Nephron (organoid): ENCODE results near the gene ACP4.

Experiments
- H3K27ac Mint-ChIP-seq, 3 experiments: 2 replicates each; pipeline ENCODE4 v1.8.0; 2020; ENCODE audit warnings: mixed read lengths in 3 of 3, mild to moderate bottlenecking in 2 of 3, moderate library complexity in 1 of 3
- H3K27me3 Mint-ChIP-seq: 2 replicates; pipeline ENCODE4 v1.8.0; 2021; ENCODE audit warnings: low read depth, mild to moderate bottlenecking, moderate library complexity, mixed read lengths
- H3K36me3 Mint-ChIP-seq: 2 replicates; pipeline ENCODE4 v1.8.0; 2020; ENCODE audit warnings: low read depth, mixed read lengths
- H3K4me1 Mint-ChIP-seq: 2 replicates; pipeline ENCODE4 v1.8.0; 2020; ENCODE audit warnings: mixed read lengths
- H3K4me3 Mint-ChIP-seq, 3 experiments: 2 replicates each; pipeline ENCODE4 v1.8.0; 2020; ENCODE audit warnings: mild to moderate bottlenecking in 3 of 3, mixed read lengths in 3 of 3, moderate library complexity in 2 of 3
- H3K9me3 Mint-ChIP-seq: 2 replicates; pipeline ENCODE4 v1.8.0; 2020; ENCODE audit warnings: mixed read lengths
- TF ChIP-seq, protein P1 (sequence below), 3 experiments: fragments of 200-600 bp; sonication (generic); IDR thresholded peaks; one replicate each; pipeline ENCODE4 v1.5.0; 2021; ENCODE audit warnings: antibody characterized with exemption in 3 of 3; ENCODE audit not compliant: unreplicated experiment in 3 of 3

Gene ACP4

DNA sequence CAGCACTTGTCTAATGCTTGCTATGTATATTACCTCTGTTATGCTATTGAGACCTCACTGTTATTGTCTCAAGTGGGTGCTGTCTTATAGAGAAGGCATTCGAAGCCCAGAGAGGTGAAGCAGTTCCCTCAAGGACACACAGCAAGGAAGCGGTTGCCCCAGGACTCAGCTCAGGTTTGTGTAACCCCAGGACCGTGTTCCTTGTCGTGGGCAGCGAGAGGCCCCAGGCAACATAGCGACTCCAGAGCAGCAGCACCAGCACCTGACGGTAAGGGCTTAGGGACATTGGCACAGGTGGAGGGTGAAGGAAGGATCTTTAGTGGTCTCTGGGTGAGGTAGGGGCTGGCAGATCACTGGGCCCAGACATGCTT lies 40.8 kb downstream of the ACP4 start:
- H3K4me1 Mint-ChIP-seq, result no peaks in the 10 kb centered on the region
- H3K27ac Mint-ChIP-seq, result no peak overlapping the region
- TF ChIP-seq, protein P1, sequence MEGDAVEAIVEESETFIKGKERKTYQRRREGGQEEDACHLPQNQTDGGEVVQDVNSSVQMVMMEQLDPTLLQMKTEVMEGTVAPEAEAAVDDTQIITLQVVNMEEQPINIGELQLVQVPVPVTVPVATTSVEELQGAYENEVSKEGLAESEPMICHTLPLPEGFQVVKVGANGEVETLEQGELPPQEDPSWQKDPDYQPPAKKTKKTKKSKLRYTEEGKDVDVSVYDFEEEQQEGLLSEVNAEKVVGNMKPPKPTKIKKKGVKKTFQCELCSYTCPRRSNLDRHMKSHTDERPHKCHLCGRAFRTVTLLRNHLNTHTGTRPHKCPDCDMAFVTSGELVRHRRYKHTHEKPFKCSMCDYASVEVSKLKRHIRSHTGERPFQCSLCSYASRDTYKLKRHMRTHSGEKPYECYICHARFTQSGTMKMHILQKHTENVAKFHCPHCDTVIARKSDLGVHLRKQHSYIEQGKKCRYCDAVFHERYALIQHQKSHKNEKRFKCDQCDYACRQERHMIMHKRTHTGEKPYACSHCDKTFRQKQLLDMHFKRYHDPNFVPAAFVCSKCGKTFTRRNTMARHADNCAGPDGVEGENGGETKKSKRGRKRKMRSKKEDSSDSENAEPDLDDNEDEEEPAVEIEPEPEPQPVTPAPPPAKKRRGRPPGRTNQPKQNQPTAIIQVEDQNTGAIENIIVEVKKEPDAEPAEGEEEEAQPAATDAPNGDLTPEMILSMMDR (IDR thresholded peaks at IDR 0.05; ENCODE audit: unreplicated experiment in 3 of 3), result no peak
- peaks cover 37% of the 10 kb centered on the region for H3K27me3 Mint-ChIP-seq
- H3K4me3 Mint-ChIP-seq, result no peak overlapping the region
- no peaks in the 10 kb centered on the region for H3K9me3 Mint-ChIP-seq
- H3K36me3 Mint-ChIP-seq, result no peaks in the 10 kb centered on the region

DNA sequence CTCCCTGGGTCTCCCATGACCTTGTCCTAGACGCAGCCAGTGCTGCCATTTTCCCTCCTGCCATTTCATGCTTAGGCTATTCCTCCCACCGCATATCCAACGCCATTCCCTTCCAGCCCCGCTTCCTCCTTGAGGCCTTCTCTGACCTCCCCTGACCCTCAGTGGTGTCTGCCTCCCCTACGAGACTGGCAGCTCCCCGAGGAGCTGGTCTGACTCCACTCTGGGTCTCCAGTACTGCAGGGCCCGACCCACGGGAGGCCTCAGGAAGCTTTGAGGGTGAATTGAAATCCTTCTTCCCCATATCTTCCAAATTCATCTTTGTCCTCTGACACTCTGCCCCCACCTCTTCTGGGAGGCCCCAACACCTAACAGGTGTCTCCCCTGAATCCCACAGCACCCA lies 42.5 kb downstream of the ACP4 start:
- TF ChIP-seq, protein P1 (IDR thresholded peaks at IDR 0.05; ENCODE audit: unreplicated experiment in 3 of 3), result no peak
- no peaks in the 10 kb centered on the region for H3K9me3 Mint-ChIP-seq
- H3K4me3 Mint-ChIP-seq, result no peak overlapping the region
- no peak overlapping the region for H3K27ac Mint-ChIP-seq
- no peaks in the 10 kb centered on the region for H3K4me1 Mint-ChIP-seq
- H3K27me3 Mint-ChIP-seq, result peaks cover 41% of the 10 kb centered on the region
- no peaks in the 10 kb centered on the region for H3K36me3 Mint-ChIP-seq

DNA sequence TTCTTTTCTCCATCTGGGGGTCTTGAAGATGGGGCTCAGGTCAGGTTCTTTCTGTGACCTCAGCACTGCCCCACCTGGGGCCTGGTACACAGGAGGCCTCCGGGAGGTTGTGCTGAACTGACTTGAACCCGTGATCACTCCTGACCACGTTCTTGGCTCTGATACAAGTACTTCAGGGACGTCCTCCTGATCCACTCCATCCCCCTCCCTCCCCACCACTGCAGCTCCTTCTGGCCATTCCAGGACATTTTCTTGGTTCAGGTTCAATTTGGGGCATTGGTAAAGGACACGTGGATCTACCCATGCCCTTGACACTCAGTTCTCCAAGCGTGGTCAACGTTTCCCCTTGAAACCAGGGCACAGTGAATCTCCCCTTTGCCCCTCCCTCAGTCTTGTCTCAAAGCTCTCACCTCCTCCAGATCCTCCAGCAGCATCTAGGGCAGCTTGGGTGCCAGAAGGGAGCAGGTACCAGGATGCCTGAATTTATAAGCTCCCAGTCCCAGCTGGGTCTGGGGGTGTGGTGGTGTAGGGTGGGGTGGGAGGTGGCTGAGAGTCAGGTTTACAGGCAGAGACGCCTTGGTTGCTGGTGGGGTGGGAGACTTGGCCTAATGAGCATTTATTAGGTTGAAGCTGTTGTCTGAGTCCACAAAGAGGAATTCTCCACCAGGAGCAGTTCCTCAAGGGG lies 43.0 kb downstream of the ACP4 start, which contains the start of gene KLK15:
Gene KLK15, minus strand, starts transcription at position 458 of the 685 bp plus-strand sequence. CDS start 2,082 bp downstream, outside the sequence.
- no peak within 1 kb of the TSS for H3K27ac Mint-ChIP-seq
- H3K9me3 Mint-ChIP-seq, result no peaks in the 10 kb centered on the region
- TF ChIP-seq, protein P1 (IDR thresholded peaks at IDR 0.05; ENCODE audit: unreplicated experiment in 3 of 3), result no peak

DNA sequence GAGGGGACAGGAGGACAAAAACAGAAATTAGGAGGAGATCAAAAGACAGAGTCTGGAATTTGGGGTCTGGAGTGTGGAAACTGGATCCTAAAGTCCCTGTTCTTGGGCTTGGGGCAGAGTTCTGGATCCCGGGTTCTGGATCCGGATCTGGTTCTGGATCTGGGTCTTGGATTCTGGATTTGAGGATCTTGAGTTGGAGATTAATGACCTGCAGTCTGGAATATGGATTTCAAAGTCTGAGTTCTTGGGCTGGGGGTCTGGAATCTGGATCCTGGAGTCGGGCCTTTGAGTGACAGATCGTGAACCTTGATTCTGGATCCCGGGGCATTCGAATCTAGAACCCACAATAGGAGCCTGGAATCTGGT lies 43.6 kb downstream of the ACP4 start:
- Mint-ChIP-seq H3K4me1 (no peaks in the 10 kb centered on the region), H3K9me3 (no peaks in the 10 kb centered on the region), H3K36me3 (no peaks in the 10 kb centered on the region), H3K4me3 (peak overlapping the region in 2 of 3 experiments; percentile 32 to 49), H3K27me3 (peaks cover 43% of the 10 kb centered on the region), H3K27ac (no peak overlapping the region)
- TF ChIP-seq, protein P1 (IDR thresholded peaks at IDR 0.05; ENCODE audit: unreplicated experiment in 3 of 3), result no peak

More for the DNA sequence above, 43.0 kb downstream of the ACP4 start, which contains the start of gene KLK15:
- Mint-ChIP-seq H3K27me3 (peaks cover 41% of the 10 kb centered on the region), H3K4me3 (peak within 1 kb of the TSS in 2 of 3 experiments; percentile 32 to 49), H3K4me1 (no peaks in the 10 kb centered on the region), H3K36me3 (no peaks in the 10 kb centered on the region)

DNA sequence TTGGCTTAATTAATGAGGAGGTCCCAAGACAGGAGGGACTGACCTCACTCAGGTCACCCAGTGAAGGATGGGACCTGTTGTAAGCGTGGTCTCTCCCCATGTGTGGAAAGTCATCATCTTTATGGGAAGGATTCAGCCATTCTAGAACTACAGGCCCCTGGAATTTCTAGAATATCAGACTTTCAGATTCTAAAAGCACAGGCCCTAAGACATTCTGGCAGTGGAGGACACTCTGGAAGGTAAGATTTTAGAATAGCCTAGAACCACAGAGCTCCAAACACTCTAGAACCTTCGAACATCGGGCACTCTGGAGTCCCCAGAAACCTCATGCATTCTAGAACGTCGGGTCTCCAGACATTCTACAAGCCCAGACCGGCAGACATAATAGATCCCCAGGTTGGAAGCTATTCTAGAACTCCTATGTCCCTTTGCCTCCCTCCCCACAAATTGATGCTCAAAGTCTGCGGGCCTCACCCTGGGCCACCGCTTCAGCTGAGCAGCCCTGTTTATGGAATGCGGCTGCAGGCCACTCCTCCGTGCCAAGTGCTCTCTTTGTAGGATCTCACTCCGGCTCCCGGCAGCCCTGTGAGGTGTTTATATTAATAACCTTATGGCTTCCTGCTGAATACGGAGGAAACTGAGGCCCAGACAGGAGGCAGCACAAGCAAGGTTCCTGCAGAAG lies 45.0 kb downstream of the ACP4 start:
- Mint-ChIP-seq H3K4me3 (peak overlapping the region; percentile 83 to 90 (median 88)), H3K27ac (no peak overlapping the region), H3K36me3 (no peaks in the 10 kb centered on the region), H3K4me1 (no peaks in the 10 kb centered on the region), H3K27me3 (peaks cover 44% of the 10 kb centered on the region), H3K9me3 (no peaks in the 10 kb centered on the region)
- TF ChIP-seq, protein P1 (IDR thresholded peaks at IDR 0.05; ENCODE audit: unreplicated experiment in 3 of 3), result no peak
